Gastroesophageal sphincter (tissue), 4 donors: ENCODE data around the gene YTHDF1. TPM values are rescaled to one million over a fixed set of nuclear protein-coding genes. Genes with fewer than 3 reads are reported as not detected.

Experiments
- ATAC-seq: fragments of 150-250 bp; one replicate; pipeline ENCODE4 v1.9.1; 2016; ENCODE audit warnings: mild to moderate bottlenecking, moderate library complexity
- H3K27ac ChIP-seq, 4 donors: fragments of 200-600 bp; sonication (generic) in 3 of 4; 1 replicate in 3 of 4; 2 replicates in 1 of 4; pipeline ENCODE4 v1.5.1; 2016 to 2019
- H3K27me3 ChIP-seq: fragments of 200-600 bp; sonication (generic); one replicate; pipeline ENCODE4 v1.5.1; 2019
- H3K36me3 ChIP-seq, 2 donors: fragments of 200-600 bp; sonication (generic); one replicate each; pipeline ENCODE4 v1.5.1; 2019; ENCODE audit warnings: control low read depth in 1 of 2
- H3K4me1 ChIP-seq, 3 donors: fragments of 200-600 bp; sonication (generic); 1 replicate in 2 of 3; 2 replicates in 1 of 3; pipeline ENCODE4 v1.5.1; 2016 to 2019; ENCODE audit warnings: control low read depth in 2 of 3
- H3K4me3 ChIP-seq, 2 donors: fragments of 200-600 bp; sonication (generic); one replicate each; pipeline ENCODE4 v1.5.1; 2019; ENCODE audit warnings: mild to moderate bottlenecking in 1 of 2, moderate library complexity in 1 of 2
- H3K9me3 ChIP-seq, 3 donors: fragments of 200-600 bp; sonication (generic); one replicate each; pipeline ENCODE4 v1.5.1; 2017 to 2019; ENCODE audit warnings: control low read depth in 2 of 3
- EP300 ChIP-seq: sonication (generic); formaldehyde crosslinking; IDR thresholded peaks from one replicate; pipeline ENCODE4 v1.6.1; 2017; ENCODE audit warnings: antibody characterized with exemption, mild to moderate bottlenecking
- POLR2A ChIP-seq, 2 donors: fragments of 450-650 bp; IDR thresholded peaks; one replicate each; pipeline ENCODE4 v1.6.1; 2017; ENCODE audit warnings: antibody characterized with exemption in 2 of 2, mild to moderate bottlenecking in 2 of 2, moderate library complexity in 1 of 2
- POLR2AphosphoS5 ChIP-seq: sonication (generic); formaldehyde crosslinking; IDR thresholded peaks from one replicate; pipeline ENCODE4 v1.6.1; 2017; ENCODE audit warnings: antibody characterized with exemption
- WGBS, 2 donors: methylation state at CpG; one replicate each; pipeline ENCODE4 v1.1.5; 2018; ENCODE audit warnings: low coverage in 1 of 2; 5-methylcytosine and 5-hydroxymethylcytosine counted together
- small RNA-seq, 4 donors: library from RNA; depleted of rRNA; stranded (forward); fragments of <200 nt; gene quantifications; one replicate each; pipeline ENCODE3, GENCODE V24; 2016
- total RNA-seq, 4 donors: library from RNA; depleted of rRNA; stranded (reverse); fragments of >200 nt; gene quantifications; one replicate each; pipeline ENCODE4 v1.1.0, GENCODE V29; 2016
- TF ChIP-seq, protein P1 (sequence below), 4 experiments: fragments of 200-600 bp in 2 of 4; fragments of 450-650 bp in 2 of 4; sonication (generic) in 1 of 4; IDR thresholded peaks; one replicate each; pipeline ENCODE4 v1.5.1; 2017 to 2019; ENCODE audit warnings: antibody characterized with exemption in 4 of 4, mild to moderate bottlenecking in 2 of 4, moderate library complexity in 2 of 4

Gene YTHDF1
- total RNA-seq, 4 donors from 2014 or later: 20.2 to 35.8 (median 34.2) TPM

DNA sequence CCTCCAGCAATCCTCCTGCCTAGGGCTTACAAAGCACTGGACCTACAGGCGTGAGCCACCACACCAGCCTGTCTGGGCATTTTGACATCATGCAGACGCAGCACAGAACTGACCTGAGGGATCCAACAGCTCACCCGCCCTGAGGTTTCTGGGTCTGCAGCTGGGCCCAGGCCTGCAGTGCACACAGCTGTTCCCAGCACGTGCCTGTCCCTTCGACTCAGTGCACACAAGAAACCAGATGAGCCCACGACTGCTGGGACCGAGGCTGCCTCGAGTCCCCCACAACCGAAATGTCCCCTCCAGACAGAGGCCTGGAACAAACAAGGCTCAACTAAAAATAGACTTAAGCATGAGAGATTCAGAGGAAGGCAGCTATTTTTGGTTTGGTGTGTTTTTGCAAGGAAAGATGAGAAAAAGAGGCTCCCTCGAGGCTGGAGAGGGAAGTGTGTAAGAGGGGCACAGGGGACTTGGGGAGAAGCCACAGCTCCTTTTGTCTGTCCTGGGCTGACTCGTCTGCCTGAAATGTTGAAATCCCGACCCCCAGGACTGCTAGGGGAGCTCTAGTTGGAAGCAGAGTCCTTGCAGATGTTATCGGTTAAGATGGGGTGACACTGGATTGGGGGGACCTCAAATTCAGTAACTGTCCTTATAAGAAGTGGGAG lies 66.3 kb downstream of the YTHDF1 start:
- Histone ChIP-seq H3K9me3 (peaks cover 0 to 26% (median 0%) of the 10 kb centered on the region in 3 donors), H3K4me1 (peaks cover 0 to 24% (median 7%) of the 10 kb centered on the region in 3 donors), H3K27me3 (peaks cover 88% of the 10 kb centered on the region), H3K36me3 (no peaks in the 10 kb centered on the region), H3K4me3 (no peak overlapping the region), H3K27ac (no peak overlapping the region)
- TF ChIP-seq, protein P1, sequence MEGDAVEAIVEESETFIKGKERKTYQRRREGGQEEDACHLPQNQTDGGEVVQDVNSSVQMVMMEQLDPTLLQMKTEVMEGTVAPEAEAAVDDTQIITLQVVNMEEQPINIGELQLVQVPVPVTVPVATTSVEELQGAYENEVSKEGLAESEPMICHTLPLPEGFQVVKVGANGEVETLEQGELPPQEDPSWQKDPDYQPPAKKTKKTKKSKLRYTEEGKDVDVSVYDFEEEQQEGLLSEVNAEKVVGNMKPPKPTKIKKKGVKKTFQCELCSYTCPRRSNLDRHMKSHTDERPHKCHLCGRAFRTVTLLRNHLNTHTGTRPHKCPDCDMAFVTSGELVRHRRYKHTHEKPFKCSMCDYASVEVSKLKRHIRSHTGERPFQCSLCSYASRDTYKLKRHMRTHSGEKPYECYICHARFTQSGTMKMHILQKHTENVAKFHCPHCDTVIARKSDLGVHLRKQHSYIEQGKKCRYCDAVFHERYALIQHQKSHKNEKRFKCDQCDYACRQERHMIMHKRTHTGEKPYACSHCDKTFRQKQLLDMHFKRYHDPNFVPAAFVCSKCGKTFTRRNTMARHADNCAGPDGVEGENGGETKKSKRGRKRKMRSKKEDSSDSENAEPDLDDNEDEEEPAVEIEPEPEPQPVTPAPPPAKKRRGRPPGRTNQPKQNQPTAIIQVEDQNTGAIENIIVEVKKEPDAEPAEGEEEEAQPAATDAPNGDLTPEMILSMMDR (IDR thresholded peaks at IDR 0.05): no peak
- TF ChIP-seq POLR2AphosphoS5 (no peak), EP300 (no peak), POLR2A (IDR thresholded peaks at IDR 0.05) (no peak)
- 33 to 47% methylated on average over 4 to 6 of the region's 13 CpGs for WGBS, 2 donors
- no peak for ATAC-seq

DNA sequence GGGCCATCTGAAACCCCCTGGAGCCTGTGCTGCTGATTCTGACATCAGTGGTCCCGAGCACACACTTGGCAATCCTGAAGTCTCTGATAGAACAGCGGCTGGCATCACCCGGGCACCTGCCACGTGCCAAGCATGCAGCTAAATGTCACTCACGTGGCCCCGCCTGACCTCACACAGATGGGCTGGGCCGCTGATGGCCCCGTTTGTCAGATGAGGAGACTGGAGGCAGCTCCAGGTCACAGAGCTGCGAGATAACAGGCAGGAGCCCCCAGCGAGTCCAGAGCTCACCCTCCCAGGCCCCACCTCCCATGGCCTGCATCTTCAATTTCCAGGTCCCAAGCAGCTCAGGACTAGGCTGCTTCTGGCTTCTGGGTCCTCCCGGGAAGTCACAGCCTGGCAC lies 67.2 kb downstream of the YTHDF1 start:
- peaks cover 87% of the 10 kb centered on the region for H3K27me3 ChIP-seq
- ATAC-seq: no peak
- TF ChIP-seq POLR2A (IDR thresholded peaks at IDR 0.05): no peak
- TF ChIP-seq, protein P1 (IDR thresholded peaks at IDR 0.05): no peak
- no peak for TF ChIP-seq POLR2AphosphoS5
- no peak for TF ChIP-seq EP300

DNA sequence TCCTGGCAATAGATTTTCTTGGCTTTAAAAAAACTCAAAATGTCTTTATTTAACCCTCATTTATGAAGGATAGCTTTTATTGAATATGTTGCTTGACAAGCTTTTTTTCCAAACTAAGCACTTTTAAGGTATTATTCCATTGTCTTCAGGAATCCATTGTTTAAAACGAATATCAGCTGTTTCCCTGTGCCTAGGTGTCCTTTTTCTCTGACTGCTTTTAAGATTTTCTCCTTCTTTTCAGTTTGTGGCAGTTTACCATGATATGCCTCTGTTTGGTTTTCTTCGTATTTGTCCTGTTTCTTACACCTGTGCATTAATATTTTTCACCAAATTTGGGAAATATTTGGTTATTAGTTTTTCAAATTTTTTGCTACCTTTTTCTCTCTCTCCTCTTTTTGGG lies 68.4 kb downstream of the YTHDF1 start:
- no peak for ATAC-seq
- 72 to 80% methylated on average over 2 of the region's 2 CpGs for WGBS, 2 donors
- Histone ChIP-seq H3K4me3 (no peak overlapping the region), H3K27me3 (peaks cover 76% of the 10 kb centered on the region), H3K27ac (no peak overlapping the region), H3K36me3 (no peaks in the 10 kb centered on the region), H3K9me3 (peaks cover 0 to 26% (median 0%) of the 10 kb centered on the region in 3 donors), H3K4me1 (peaks cover 0 to 19% (median 7%) of the 10 kb centered on the region in 3 donors)
- no peak for TF ChIP-seq POLR2A (IDR thresholded peaks at IDR 0.05)

More for the DNA sequence above, 67.2 kb downstream of the YTHDF1 start:
- H3K36me3 ChIP-seq: no peaks in the 10 kb centered on the region
- H3K9me3 ChIP-seq: peaks cover 0 to 26% (median 0%) of the 10 kb centered on the region in 3 donors
- H3K4me1 ChIP-seq: peaks cover 0 to 24% (median 7%) of the 10 kb centered on the region in 3 donors
- 80 to 85% methylated on average over 1 to 3 of the region's 11 CpGs for WGBS, 2 donors
- no peak overlapping the region for H3K27ac ChIP-seq
- no peak overlapping the region for H3K4me3 ChIP-seq

Small RNA genes within 50 kb of the gene (small RNA-seq; reads per million reads assigned to genes)
- gene MIR124-3: 0 reads per million in 4 donors
- 0 reads per million in 4 donors for gene MIR3196

Other genes starting within 250 kb of the YTHDF1 start
- gene BHLHE23, start 209.2 kb downstream of the YTHDF1 start, total RNA-seq: not detected
- gene BIRC7, start 19.8 kb upstream of the YTHDF1 start, total RNA-seq: not detected
- gene NKAIN4, start 38.3 kb upstream of the YTHDF1 start, total RNA-seq: 1 to 10 TPM in 1 of 4 donors, not detected in 3; 2.3 TPM
- gene ARFGAP1, start 56.7 kb upstream of the YTHDF1 start, total RNA-seq: 10 to 100 TPM; 35.0 to 50.1 (median 45.2) TPM
- gene COL20A1, start 77.1 kb upstream of the YTHDF1 start, total RNA-seq: not detected
- gene CHRNA4, start 145.2 kb upstream of the YTHDF1 start, total RNA-seq: not detected